Pancreas (tissue), 10 donors: ENCODE data around the gene FHOD3. TPM values are rescaled to one million over a fixed set of nuclear protein-coding genes. Genes with fewer than 3 reads are reported as not detected.
A peak's percentile ranks its signal among the peaks of the same experiment; 100 is the strongest.

Source experiments
- ATAC-seq, 4 donors: fragments of 200-7000 bp; cut with Tn5 transposase; one replicate each; pipeline versions ENCODE4 v1.8.0 to v1.9.1; 2020; ENCODE audit warnings: mild to moderate bottlenecking in 4 of 4, moderate library complexity in 4 of 4
- DNase-seq, 6 donors: peaks; one replicate each; pipeline ENCODE4 v3.0.0-alpha.2; 2020
- FAIRE-seq: peaks from 2 replicates; lab custom pipeline; 2012; peaks lifted over from hg19 to GRCh38; lab: Jason Lieb, UNC
- H3K27ac ChIP-seq, 4 donors: fragments of 200-600 bp; sonication (generic); 1 replicate in 3 of 4; 2 replicates in 1 of 4; pipeline versions ENCODE4 v1.5.0 to v1.8.0; 2020
- H3K27me3 ChIP-seq, 4 donors: fragments of 200-600 bp; one replicate each; pipeline ENCODE4 v1.8.0; 2021
- H3K36me3 ChIP-seq, 3 donors: fragments of 200-600 bp; sonication (generic) in 1 of 3; one replicate each; pipeline versions ENCODE4 v1.5.0 to v1.8.0; 2020 to 2021
- H3K4me1 ChIP-seq, 3 donors: fragments of 200-600 bp; one replicate each; pipeline ENCODE4 v1.8.0; 2021
- H3K4me3 ChIP-seq, 4 donors: fragments of 200-600 bp; sonication (generic) in 2 of 4; one replicate each; pipeline versions ENCODE4 v1.5.0 to v1.8.0; 2020 to 2021
- H3K9me3 ChIP-seq, 4 donors: fragments of 200-600 bp; one replicate each; pipeline ENCODE4 v1.8.0; 2021
- WGBS, 2 donors: extraction: QIAGEN DNeasy Blood & Tissue Kit; methylation state at CpG; one replicate each; pipeline ENCODE4 v1.1.7; 2013; 5-methylcytosine and 5-hydroxymethylcytosine counted together
- intact Hi-C, 3 donors: fragments of 100-400 bp; cut with DNase I; formaldehyde crosslinking; loops; one replicate each; pipeline versions ENCODE4 v1.11.1 to v1.14.2; 2022
- polyA plus RNA-seq, 2 donors: library from polyadenylated mRNA; stranded (reverse); fragments of 200-250 nt; gene quantifications; one replicate each; pipeline ENCODE4 v1.2.3, GENCODE V29; 2013
- total RNA-seq, 6 donors: library from RNA; stranded (reverse); fragmentation: NEBNext Ultra II Directional in 4 of 6; extraction: Animal tissue kit (Norgen Biotek cat#: 25700) in 4 of 6; gene quantifications; one replicate each; pipeline versions ENCODE4 v1.2.1 to v1.2.4, GENCODE V29; 2021 to 2023
- TF ChIP-seq, protein P1 (sequence below), 4 donors: fragments of 200-600 bp; sonication (generic) in 3 of 4; IDR thresholded peaks; one replicate each; pipeline versions ENCODE4 v1.5.0 to v1.8.0; 2021; ENCODE audit warnings: antibody characterized with exemption in 4 of 4
- donor health status: healthy with polysubstance abuse.
- donor health status: DM: no; HTN: no; CAD: no; lungs with moderate emphysema.
- donor health status: DM: no; HTN: no; CAD: no.
- donor health status: control.
- donor health status: control.
- donor health status: Bipolar disorder and iron deficiency.
- donor health status: DM: yes; HTN: yes; CAD: no.
- donor health status: DM: no; HTN: no; CAD: no.
- donor health status: DM: no; HTN: no; CAD: no.
- donor health status: DM: yes; HTN: yes; CAD: no.

FHOD3 gene
- total and polyA plus RNA-seq, 8 donors = 0.25 to 4.3 (median 1.2) TPM

DNA sequence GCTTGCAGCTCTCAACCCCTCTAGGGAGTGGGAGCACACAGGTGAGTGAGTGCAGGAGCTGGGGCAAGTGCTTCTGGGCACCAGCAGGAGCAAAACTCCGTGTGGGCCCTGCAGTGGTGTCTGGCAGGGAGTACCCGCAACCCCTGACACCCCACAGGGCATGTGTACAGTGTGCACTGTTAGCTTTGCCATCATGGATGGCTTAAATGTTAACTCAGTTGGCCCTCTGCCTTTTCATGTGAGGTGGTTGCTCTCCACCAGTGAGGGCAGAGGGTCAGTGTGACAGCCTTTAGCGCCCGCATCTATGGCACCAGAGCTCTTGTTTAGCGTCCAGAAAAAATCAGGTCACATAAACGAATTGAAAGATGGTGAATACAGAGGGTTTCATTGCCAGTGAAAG lies 438.6 kb downstream of the FHOD3 start:
- FAIRE-seq (no peak), ATAC-seq (no peak), DNase-seq (no peak)
- H3K27ac ChIP-seq = no peak overlapping the region
- H3K36me3 ChIP-seq = no peaks in the 10 kb centered on the region
- TF ChIP-seq, protein P1, sequence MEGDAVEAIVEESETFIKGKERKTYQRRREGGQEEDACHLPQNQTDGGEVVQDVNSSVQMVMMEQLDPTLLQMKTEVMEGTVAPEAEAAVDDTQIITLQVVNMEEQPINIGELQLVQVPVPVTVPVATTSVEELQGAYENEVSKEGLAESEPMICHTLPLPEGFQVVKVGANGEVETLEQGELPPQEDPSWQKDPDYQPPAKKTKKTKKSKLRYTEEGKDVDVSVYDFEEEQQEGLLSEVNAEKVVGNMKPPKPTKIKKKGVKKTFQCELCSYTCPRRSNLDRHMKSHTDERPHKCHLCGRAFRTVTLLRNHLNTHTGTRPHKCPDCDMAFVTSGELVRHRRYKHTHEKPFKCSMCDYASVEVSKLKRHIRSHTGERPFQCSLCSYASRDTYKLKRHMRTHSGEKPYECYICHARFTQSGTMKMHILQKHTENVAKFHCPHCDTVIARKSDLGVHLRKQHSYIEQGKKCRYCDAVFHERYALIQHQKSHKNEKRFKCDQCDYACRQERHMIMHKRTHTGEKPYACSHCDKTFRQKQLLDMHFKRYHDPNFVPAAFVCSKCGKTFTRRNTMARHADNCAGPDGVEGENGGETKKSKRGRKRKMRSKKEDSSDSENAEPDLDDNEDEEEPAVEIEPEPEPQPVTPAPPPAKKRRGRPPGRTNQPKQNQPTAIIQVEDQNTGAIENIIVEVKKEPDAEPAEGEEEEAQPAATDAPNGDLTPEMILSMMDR (IDR thresholded peaks at IDR 0.05) = no peak
- H3K4me3 ChIP-seq = no peak overlapping the region
- no peaks in the 10 kb centered on the region for H3K27me3 ChIP-seq
- no peaks in the 10 kb centered on the region for H3K4me1 ChIP-seq
- 90 to 93% methylated on average over 6 of the region's 6 CpGs for WGBS, 2 donors
- no peaks in the 10 kb centered on the region for H3K9me3 ChIP-seq
- intact Hi-C loops = no loop called here

DNA sequence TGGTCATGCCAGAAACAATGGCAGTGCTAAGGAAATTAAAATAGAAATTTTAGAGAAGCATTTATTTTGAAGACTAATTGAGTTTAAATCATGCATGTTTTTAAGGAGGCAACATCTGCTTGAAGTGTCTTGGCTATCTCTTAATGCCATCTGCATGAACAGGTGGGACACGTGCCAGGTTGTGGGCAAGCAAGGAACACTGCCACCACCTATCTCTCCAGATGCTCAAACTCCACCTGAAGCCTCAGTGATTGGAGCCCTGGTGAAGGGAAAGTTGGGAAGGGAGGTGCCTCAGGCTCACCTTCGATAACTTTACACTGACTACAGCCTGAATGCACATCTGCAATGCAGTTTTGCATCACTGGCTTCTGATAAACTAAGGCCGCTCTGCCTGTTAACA lies 439.8 kb downstream of the FHOD3 start:
- DNase-seq = no peak
- Histone ChIP-seq H3K4me1 (no peaks in the 10 kb centered on the region), H3K4me3 (no peak overlapping the region), H3K36me3 (no peaks in the 10 kb centered on the region), H3K27me3 (no peaks in the 10 kb centered on the region), H3K9me3 (no peaks in the 10 kb centered on the region), H3K27ac (no peak overlapping the region)
- no peak for ATAC-seq
- TF ChIP-seq, protein P1 (IDR thresholded peaks at IDR 0.05) = no peak
- 85 to 93% methylated on average over 3 of the region's 3 CpGs for WGBS, 2 donors
- intact Hi-C loops = no loop called here
- no peak for FAIRE-seq

DNA sequence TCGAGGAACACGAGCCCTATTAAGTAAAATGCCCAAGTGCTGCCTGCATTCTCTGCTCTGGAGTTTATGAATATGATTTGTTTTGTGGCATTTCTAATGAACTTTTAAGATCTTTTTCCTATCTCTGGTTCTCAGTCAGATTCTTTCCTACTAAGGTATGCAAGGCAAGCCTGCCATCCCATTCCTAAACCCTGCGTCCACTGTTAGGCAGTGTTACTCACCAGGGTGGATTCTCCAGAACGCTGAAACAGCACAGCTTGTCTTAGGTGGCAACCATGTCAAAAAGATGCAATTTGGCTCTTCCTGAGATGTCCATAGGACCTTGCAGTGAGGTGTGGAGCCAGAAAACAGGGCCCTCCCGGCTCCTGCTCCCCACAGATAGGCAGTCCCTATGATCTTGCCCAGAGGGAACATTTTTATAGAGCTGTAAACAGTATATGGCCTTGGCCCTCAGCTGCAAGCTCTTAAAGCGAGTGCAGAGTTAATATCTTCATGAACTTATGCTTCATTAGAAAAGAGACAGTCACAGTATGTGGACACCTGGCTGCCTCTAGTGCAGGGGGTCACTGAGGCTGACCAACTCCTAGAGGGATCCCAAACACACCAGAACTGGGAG lies 446.9 kb downstream of the FHOD3 start:
- intact Hi-C loops = no loop called here

DNA sequence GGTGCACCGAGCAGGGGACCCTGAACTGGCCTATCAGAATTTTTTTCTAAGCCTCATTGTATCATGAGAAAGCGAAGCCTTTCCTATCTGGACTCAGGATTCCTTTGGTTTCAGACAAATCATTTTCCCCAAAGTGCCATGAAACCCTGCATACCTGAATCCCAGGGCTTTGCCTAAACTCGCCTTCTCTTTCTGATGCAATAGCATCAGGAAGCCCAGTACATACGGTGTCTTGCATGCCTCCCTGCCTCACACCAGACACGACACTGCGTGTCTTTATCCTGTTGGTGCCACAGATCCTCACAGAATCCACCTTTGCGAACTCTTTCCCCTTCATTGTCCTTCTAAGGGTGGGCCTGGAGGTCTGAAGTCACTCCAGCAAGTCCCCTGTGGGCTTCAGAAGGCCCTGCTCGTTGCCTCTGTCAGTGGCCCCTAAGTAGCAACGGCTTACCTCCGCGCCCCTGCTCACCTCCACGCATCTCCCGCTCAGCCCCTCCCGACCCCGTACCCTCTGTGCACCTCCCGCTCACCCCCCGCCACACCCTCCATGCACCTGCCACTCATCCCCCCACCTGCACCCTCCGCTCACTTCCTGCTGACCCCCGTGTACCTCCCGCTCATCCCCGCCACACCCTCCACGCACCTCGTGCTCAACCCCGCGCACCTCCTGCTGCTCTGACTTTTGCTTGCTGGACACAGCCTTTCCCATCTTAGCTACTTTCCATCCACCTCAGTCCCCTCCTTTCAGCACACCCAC lies 447.9 kb downstream of the FHOD3 start:
- H3K36me3 ChIP-seq = no peaks in the 10 kb centered on the region
- no peak for ATAC-seq
- H3K4me1 ChIP-seq = no peaks in the 10 kb centered on the region
- WGBS, 2 donors = 89 to 91% methylated on average over 19 to 25 of the region's 25 CpGs
- no peak overlapping the region for H3K4me3 ChIP-seq
- TF ChIP-seq, protein P1 (IDR thresholded peaks at IDR 0.05) = no peak
- no peak for FAIRE-seq
- H3K9me3 ChIP-seq = no peaks in the 10 kb centered on the region
- peak in 1 of 6 donors; percentile 41 for DNase-seq
- H3K27ac ChIP-seq = no peak overlapping the region
- no peaks in the 10 kb centered on the region for H3K27me3 ChIP-seq
- intact Hi-C loops = no loop called here

More for the DNA sequence above, 446.9 kb downstream of the FHOD3 start:
- Histone ChIP-seq H3K27ac (no peak overlapping the region), H3K4me3 (no peak overlapping the region), H3K4me1 (no peaks in the 10 kb centered on the region), H3K9me3 (no peaks in the 10 kb centered on the region), H3K27me3 (no peaks in the 10 kb centered on the region), H3K36me3 (no peaks in the 10 kb centered on the region)
- no peak for ATAC-seq
- DNase-seq = no peak
- WGBS, 2 donors = 81 to 86% methylated on average over 6 of the region's 6 CpGs
- TF ChIP-seq, protein P1 (IDR thresholded peaks at IDR 0.05) = no peak
- FAIRE-seq = no peak
